ENCODE data around the gene RAET1L. TPM values are rescaled to one million over a fixed set of nuclear protein-coding genes. Genes with fewer than 3 reads are reported as not detected.
A peak's percentile ranks its signal among the peaks of the same experiment; 100 is the strongest.

RAET1L gene
- total RNA-seq, 1 experiment from 2014 or later = 1.2 TPM

- Mint-ChIP-seq H3K36me3 (ENCODE audit: insufficient read depth, unreplicated experiment) (no peaks in the 10 kb centered on the region), H3K4me3 (ENCODE audit: unreplicated experiment) (no peak overlapping the region), H3K27me3 (ENCODE audit: insufficient read depth, unreplicated experiment) (peaks cover 100% of the 10 kb centered on the region), H3K9me3 (ENCODE audit: unreplicated experiment) (peaks cover 10% of the 10 kb centered on the region), H3K4me1 (ENCODE audit: insufficient read depth, unreplicated experiment) (no peaks in the 10 kb centered on the region), H3K27ac (ENCODE audit: low read depth, unreplicated experiment) (no peak overlapping the region)
- CTCF ChIA-PET = interaction anchor here (0.6 kb wide), 1 partner anchor 66 kb away, joined by 3 read pairs; no protein-coding TSS in a partner anchor
- POLR2A ChIA-PET = no interaction called here
- intact Hi-C loops (cut with micrococcal nuclease) = no loop called here
- no peak for DNase-seq (ENCODE audit: unreplicated experiment)
- BruUV-seq (replicated peaks) = no TSS peak
- TF ChIP-seq, protein P1, sequence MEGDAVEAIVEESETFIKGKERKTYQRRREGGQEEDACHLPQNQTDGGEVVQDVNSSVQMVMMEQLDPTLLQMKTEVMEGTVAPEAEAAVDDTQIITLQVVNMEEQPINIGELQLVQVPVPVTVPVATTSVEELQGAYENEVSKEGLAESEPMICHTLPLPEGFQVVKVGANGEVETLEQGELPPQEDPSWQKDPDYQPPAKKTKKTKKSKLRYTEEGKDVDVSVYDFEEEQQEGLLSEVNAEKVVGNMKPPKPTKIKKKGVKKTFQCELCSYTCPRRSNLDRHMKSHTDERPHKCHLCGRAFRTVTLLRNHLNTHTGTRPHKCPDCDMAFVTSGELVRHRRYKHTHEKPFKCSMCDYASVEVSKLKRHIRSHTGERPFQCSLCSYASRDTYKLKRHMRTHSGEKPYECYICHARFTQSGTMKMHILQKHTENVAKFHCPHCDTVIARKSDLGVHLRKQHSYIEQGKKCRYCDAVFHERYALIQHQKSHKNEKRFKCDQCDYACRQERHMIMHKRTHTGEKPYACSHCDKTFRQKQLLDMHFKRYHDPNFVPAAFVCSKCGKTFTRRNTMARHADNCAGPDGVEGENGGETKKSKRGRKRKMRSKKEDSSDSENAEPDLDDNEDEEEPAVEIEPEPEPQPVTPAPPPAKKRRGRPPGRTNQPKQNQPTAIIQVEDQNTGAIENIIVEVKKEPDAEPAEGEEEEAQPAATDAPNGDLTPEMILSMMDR (IDR thresholded peaks at IDR 0.05; ENCODE audit: unreplicated experiment) = no peak
Observed at GRCh38 chr6:149988550-149989346, 36.6 kb downstream of the RAET1L start.

- CTCF ChIA-PET = interaction anchor here (0.6 kb wide), 1 partner anchor 105 kb away, joined by 3 read pairs; no protein-coding TSS in a partner anchor
- no TSS peak for BruUV-seq (replicated peaks)
- no peak for DNase-seq (ENCODE audit: unreplicated experiment)
- Mint-ChIP-seq H3K4me3 (ENCODE audit: unreplicated experiment) (no peak overlapping the region), H3K36me3 (ENCODE audit: insufficient read depth, unreplicated experiment) (no peaks in the 10 kb centered on the region), H3K9me3 (ENCODE audit: unreplicated experiment) (peaks cover 10% of the 10 kb centered on the region), H3K27ac (ENCODE audit: low read depth, unreplicated experiment) (no peak overlapping the region), H3K4me1 (ENCODE audit: insufficient read depth, unreplicated experiment) (no peaks in the 10 kb centered on the region), H3K27me3 (ENCODE audit: insufficient read depth, unreplicated experiment) (peaks cover 100% of the 10 kb centered on the region)
- POLR2A ChIA-PET = no interaction called here
- TF ChIP-seq, protein P1 (IDR thresholded peaks at IDR 0.05; ENCODE audit: unreplicated experiment) = no peak
- intact Hi-C loops (cut with micrococcal nuclease) = no loop called here
Observed at GRCh38 chr6:149987602-149988107, 37.7 kb downstream of the RAET1L start.

GRCh38 chr6:149985481-149985937 is 39.8 kb downstream of the RAET1L start:
- Mint-ChIP-seq H3K27me3 (ENCODE audit: insufficient read depth, unreplicated experiment) (peaks cover 98% of the 10 kb centered on the region), H3K27ac (ENCODE audit: low read depth, unreplicated experiment) (no peak overlapping the region), H3K36me3 (ENCODE audit: insufficient read depth, unreplicated experiment) (no peaks in the 10 kb centered on the region), H3K4me3 (ENCODE audit: unreplicated experiment) (no peak overlapping the region), H3K9me3 (ENCODE audit: unreplicated experiment) (peaks cover 10% of the 10 kb centered on the region), H3K4me1 (ENCODE audit: insufficient read depth, unreplicated experiment) (no peaks in the 10 kb centered on the region)
- peak; percentile 57 for DNase-seq (ENCODE audit: unreplicated experiment)
- BruUV-seq (replicated peaks) = no TSS peak
- POLR2A ChIA-PET = no interaction called here
- TF ChIP-seq, protein P1 (IDR thresholded peaks at IDR 0.05; ENCODE audit: unreplicated experiment) = no peak
- CTCF ChIA-PET = no interaction called here
- intact Hi-C loops (cut with micrococcal nuclease) = no loop called here

DNA sequence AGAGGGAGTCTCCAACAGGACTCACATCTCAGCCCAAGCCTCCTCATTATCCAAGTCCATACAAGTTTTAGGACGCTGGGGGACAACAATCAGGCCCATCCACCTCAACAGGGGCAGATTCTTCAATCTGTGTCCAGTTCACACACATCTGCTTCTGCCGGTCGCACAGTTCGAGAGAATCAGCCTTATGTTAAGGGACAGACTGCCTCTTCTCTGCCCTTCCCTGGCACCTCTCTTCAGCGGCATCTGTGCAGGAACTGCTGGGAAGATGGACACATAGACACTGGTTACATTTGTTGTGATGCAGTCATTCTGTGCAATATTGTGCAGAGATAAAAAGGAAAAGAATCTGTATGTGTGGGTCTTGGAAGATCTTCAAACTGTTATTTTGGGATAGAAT is 40.6 kb downstream of the RAET1L start:
- H3K27me3 Mint-ChIP-seq (ENCODE audit: insufficient read depth, unreplicated experiment) = peaks cover 91% of the 10 kb centered on the region
- ChIA-PET POLR2A (no interaction called here), CTCF (no interaction called here)
- TF ChIP-seq, protein P1 (IDR thresholded peaks at IDR 0.05; ENCODE audit: unreplicated experiment) = no peak
- no peaks in the 10 kb centered on the region for H3K36me3 Mint-ChIP-seq (ENCODE audit: insufficient read depth, unreplicated experiment)
- intact Hi-C loops (cut with micrococcal nuclease) = no loop called here
- no TSS peak for BruUV-seq (replicated peaks)
- no peak overlapping the region for H3K27ac Mint-ChIP-seq (ENCODE audit: low read depth, unreplicated experiment)
- DNase-seq (ENCODE audit: unreplicated experiment) = no peak
- no peak overlapping the region for H3K4me3 Mint-ChIP-seq (ENCODE audit: unreplicated experiment)
- peaks cover 10% of the 10 kb centered on the region for H3K9me3 Mint-ChIP-seq (ENCODE audit: unreplicated experiment)
- no peaks in the 10 kb centered on the region for H3K4me1 Mint-ChIP-seq (ENCODE audit: insufficient read depth, unreplicated experiment)
